Epithelial cell of esophagus (primary cell): Measurements from ENCODE around the gene ARMC7.
"Not testable (repeated sequence)": the region's sequence is repeated elsewhere in the genome, so short reads cannot be mapped to it uniquely, and the experiment has no call there.

Source experiments
- DNase-seq: peaks from one replicate; pipeline ENCODE4 v3.0.0; 2010; ENCODE audit warnings: low read depth
- H3K4me3 ChIP-seq: 2 replicates; pipeline ENCODE4 v1.5.1; 2011; ENCODE audit warnings: mild to moderate bottlenecking, low read length, control low read depth
- CTCF ChIP-seq: IDR thresholded peaks from 2 replicates; pipeline ENCODE4 v1.5.1; 2011; ENCODE audit warnings: low read depth, mild to moderate bottlenecking, low read length, control low read depth, inconsistent platforms; ENCODE audit not compliant: insufficient read depth; ENCODE audit errors: missing control alignments

ARMC7 gene

GRCh38 chr17:75064460-75064859 lies 45.3 kb upstream of the ARMC7 start:
- TF ChIP-seq CTCF, result no peak

DNA sequence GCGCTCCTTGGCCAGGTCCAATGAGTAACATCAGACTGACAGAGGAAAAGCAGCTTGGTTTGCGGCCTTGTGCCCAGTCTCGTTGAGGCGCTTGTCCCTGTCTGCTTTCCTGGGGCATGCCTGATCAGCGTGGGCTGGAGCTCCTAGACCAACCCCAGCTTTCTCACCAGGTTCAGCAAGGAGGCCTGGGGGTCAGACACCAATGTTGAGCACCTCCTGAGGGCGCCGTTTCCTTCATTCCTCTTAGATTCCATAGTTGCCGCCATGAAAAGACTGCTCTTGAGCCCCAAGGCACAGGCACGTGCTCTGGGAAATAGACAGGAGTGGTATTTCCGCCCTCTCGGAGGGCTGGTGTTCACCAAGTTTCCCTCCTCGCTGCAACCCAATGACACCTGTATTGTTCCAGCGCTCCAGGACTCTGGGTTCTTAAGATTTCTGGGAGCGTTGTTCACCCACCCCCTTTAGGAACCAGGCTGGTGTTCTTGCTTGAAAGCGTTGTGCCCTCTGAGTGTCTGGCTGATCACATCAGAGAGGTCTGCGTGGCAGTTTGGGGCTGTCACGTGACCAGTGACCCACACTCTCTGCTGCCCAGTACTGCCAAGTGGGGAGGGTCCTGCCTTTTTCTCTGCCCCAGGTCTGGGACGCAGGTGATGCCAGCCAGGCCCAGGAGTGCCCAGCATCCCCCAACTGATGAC lies 44.8 kb upstream of the ARMC7 start:
- TF ChIP-seq CTCF, result no peak
- H3K4me3 ChIP-seq, result no peak overlapping the region
- DNase-seq, result no peak

More at GRCh38 chr17:75064460-75064859, 45.3 kb upstream of the ARMC7 start:
- H3K4me3 ChIP-seq, result no peak overlapping the region
- DNase-seq, result no peak

DNA sequence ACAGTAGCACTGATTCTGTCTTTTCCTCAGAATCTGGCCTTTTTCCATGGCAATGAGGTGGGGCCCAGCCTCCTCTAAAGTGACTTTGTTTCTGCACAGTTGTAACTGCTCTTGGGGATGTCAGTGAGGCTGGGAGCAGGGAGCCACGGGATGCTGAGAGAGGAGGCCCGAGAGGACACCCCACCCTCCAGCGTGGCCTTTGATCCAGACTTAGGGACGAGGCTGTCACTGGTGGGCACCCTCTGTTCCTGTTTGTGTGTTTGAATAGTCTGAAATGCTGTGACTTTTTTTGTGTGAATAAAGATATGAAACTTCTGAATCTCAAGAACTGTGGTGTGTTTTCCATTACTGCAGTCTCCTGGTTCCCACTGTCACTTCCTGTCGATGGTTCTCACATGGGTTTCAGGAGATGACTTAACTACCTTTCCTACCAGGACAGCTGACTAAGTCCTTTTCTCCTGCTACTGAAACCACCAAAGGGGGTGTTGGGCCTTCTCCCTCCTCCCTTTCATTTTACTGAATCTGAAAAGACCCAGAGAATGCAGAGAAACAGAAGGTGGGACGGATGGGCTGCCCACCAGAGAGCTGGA lies 44.1 kb upstream of the ARMC7 start:
- no peak for TF ChIP-seq CTCF
- DNase-seq, result peak; percentile 32
- no peak overlapping the region for H3K4me3 ChIP-seq

DNA sequence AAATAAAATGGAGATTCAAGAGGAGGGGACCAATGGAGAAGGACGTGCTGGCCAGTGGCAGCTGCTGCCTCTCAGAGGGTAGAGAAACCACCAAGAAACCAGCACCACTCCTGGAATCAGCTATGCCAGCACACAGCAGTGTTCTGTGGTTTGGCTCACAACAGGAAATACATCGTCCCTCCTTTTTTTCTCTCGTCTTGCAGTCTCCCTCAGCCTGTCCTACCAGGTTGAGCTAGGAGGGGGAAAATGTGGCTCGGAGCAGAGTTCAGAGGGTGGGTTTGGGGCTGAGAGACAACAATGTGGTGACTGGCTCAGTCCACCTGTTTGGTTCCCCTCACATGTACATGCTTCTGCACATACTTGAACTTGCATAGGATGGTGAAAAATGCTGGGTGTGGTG lies 41.9 kb upstream of the ARMC7 start:
- no peak overlapping the region for H3K4me3 ChIP-seq
- DNase-seq, result no peak
- no peak for TF ChIP-seq CTCF

- DNase-seq, result no peak
- no peak overlapping the region for H3K4me3 ChIP-seq
- TF ChIP-seq CTCF, result no peak
Observed at GRCh38 chr17:75068750-75069149, 41.0 kb upstream of the ARMC7 start.

DNA sequence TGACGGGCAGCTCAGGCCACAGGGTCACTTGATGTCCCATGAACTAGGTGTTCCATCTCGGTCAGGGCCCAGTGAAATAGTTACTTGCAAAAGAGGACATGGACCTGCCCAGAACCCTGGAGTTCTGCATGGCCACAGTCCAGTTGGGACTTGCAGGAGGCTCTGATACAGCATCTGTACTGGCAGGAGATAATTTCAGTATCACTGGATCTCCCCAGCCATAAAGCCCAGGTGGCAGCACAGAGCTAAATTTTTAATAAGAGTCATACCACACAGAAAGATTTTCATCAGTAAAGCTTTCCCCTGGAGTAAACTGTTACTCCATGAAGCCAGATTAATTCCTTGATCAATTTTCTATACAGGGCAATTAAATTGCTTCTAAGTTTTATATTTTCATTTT lies 40.0 kb upstream of the ARMC7 start:
- TF ChIP-seq CTCF, result peak; percentile 60
- H3K4me3 ChIP-seq, result no peak overlapping the region
- DNase-seq, result peak; percentile 56

DNA sequence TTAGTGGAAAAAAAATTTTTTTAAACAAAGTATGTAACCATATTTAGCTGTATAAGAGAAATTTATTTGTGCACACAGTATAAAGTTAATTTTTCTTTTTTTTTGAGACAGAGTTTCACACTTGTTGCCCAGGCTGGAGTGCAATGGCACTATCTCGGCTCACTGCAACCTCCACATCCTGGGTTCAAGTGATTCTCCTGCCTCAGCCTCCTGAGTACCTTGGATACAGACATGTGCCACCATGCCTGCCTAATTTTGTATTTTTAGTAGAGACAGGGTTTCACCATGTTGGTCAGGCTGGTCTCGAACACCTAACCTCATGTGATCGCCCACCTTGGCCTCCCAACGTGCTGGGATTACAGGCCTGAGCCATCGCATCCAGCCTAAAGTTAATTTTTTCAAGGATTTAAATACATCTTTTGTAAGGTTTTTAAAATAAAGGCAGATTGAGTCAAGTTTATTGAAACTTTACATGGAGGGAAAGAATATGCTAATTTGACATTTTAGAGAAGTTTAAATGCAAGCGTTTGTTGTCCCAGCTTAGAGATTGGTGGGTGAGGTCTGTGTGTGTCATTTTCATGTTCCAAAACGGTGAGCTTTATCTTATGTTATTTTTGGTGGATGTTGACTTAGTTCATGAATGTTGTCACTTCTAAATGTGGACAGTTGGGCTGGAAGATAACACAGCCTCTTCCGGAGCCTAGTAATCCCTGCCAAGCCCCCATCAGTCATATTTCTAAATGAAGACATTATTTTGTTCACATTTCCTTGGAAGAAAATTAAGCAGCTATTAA lies 38.1 kb upstream of the ARMC7 start:
- not testable (repeated sequence) for H3K4me3 ChIP-seq, DNase-seq

DNA sequence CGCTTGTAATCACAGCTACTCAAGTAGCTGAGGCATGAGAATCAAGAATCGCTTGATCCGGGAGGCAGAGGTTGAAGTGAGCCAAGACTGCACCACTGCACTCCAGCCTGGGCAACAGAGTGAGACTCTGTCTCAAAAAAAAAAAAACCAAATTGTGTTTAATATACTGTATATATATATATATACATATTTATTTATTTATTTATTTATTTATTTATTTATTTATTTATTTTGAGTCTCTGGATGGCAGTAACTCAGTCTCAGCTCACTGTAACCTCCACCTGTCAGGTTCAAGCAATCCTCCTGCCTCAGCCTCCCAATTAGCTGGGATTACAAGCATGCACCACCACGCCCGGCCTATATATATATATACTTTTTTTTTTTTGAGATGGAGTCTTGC lies 36.9 kb upstream of the ARMC7 start:
- H3K4me3 ChIP-seq, DNase-seq: not testable (repeated sequence)
